GM18502 (cell line): ENCODE data around the gene FLG2.
"Not testable (repeated sequence)": the region's sequence is repeated elsewhere in the genome, so short reads cannot be mapped to it uniquely, and the experiment has no call there.

ENCODE experiments used
- ATAC-seq: cut with Tn5 transposase; IDR thresholded peaks from one replicate; pipeline ENCODE4 v1.9.1; 2021; ENCODE audit warnings: mild to moderate bottlenecking; ENCODE audit not compliant: unreplicated experiment, poor library complexity

FLG2 gene

DNA sequence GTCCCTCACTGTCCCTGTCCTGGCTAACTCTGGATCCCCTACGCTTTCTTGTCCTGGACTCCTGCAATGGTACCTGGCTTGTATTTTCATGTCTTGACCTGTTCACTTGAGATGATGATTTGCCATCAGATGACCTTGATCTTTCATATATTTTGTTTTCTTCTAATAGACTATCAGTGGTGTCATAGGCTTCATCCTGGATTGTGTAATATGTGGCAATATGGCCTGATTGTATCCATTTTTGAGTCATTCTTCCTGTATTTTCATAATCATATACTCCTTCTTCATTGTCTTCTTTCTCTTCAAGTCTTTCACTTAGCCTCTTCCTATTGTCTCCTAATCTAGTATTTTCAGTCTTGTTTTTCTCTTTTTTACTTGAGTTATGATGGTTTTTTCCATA, 45.8 kb downstream of the FLG2 start:
- ATAC-seq = no peak

DNA sequence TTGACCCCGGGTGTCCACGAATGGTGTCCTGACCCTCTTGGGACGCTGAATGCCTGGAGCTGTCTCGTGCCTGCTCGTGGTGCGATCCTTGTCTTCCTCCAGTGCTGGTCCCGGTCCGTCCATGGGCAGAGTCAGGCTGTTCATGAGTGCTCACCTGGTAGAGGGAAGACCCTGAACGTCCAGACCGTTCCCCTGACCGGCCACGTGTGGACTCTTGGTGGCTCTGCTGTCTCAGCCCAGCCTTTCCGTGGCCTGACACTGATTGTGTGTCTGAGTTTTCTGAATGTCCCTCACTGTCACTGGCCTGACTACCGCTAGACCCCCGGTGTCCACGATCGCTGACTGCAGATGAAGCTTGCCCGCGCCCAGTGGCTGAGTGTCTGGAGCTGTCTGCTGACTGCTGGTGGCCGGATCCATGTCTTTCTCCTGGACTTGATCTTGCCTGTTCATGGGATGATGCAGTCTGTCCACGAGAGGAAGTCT, 46.4 kb downstream of the FLG2 start:
- ATAC-seq = no peak

DNA sequence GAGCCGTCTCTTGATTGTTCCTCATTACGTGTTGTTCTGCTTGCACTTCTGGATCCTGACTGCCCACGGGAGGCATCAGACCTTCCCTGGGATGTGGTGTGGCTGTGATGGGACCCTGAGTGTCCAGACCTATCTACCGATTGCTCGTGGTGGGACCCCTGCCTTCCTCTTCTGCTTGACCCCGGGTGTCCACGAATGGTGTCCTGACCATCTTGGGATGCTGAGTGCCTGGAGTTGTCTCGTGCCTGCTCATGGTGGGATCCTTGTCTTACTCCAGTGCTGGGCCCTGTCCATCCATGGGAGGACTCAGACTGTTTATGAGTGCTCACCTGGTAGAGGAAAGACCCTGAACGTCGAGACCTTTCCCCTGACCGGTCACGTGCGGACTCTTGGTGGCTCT, 47.6 kb downstream of the FLG2 start:
- not testable (repeated sequence) for ATAC-seq

DNA sequence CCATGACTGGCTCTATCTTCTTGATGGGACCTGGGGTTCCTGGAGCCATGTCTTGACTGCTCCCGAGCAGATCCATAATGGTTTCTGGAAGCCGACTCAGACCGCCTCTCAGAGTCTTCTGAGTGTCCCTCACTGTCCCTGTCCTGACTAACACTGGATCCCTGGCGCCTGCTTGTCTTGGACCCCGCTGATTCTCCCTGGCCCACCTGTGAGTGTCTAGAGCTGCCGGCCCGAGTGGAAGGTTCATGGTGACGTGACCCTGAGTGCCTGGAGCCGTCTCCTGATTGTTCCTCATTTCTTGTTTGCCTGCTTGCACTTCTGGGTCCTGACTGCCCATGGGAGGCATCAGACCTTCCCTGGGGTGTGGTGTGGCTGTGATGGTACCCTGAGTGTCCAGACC, 49.9 kb downstream of the FLG2 start:
- no peak for ATAC-seq

DNA sequence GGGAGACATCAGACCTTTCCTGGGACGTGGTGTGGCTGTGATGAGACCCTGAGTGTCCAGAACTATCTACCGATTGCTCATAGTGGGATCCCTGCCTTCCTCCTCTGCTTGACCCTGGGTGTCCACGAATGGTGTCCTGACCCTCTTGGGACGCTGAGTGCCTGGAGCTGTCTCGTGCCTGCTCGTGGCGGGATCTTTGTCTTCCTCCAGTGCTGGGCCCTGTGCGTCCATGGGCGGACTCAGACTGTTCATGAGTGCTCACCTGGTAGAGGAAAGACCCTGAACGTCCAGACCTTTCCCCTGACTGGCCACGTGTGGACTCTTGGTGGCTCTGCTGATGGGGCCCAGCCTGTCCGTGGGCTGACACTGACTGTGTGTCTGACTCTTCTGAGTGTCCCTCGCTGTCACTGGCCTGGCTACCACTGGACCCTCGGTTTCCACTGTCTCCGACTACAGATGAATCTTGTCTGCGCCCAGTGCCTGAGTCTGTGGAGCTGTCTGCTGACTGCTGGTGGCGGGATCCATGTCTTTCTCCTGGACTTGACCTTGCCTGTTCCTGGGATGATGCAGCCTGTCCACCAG, 50.4 kb downstream of the FLG2 start:
- not testable (repeated sequence) for ATAC-seq

DNA sequence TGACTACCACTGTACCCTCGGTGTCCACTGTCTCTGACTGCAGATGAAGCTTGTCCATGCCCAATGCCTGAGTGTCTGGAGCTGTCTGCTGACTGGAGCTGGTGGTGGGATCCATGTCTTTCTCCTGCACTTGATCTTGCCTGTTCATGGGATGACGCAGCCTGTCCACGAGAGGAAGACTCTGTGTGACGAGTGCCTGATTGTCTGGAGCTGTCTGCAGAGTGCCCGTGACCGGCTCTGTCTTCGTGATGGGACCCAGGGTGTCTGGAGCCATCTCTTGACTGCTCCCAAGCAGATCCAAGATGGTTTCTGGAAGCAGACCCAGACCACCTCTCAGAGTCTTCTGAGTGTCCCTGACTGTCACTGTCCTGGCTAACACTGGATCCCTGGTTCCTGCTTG, 51.0 kb downstream of the FLG2 start:
- not testable (repeated sequence) for ATAC-seq

DNA sequence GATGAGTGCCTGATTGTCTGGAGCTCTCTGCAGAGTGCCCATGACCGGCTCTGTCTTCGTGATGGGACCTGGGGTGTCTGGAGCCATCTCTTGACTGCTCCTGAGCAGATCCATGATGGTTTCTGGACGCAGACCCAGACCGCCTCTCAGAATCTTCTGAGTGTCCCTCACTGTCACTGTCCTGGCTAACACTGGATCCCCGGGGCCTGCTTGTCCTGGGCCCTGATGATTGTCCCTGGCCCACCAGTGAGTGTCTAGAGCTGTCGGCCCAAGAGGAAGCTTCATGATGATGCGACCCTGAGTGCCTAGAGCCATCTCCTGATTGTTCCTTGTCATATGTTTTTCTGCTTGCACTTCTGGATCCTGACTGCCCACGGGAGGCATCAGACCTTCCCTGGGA, 51.8 kb downstream of the FLG2 start:
- ATAC-seq = not testable (repeated sequence)

DNA sequence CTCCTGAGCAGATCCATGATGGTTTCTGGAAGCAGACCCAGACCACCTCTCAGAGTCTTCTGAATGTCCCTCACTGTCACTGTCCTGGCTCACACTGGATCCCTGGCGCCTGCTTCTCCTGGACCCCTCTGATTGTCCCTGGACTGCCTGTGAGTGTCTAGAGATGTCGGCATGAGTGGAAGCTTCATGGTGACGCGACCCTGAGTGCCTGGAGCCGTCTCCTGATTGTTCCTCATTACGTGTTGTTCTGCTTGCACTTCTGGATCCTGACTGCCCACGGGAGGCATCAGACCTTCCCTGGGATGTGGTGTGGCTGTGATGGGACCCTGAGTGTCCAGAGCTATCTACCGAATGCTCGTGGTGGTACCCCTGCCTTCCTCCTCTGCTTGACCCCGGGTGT, 53.7 kb downstream of the FLG2 start:
- not testable (repeated sequence) for ATAC-seq

DNA sequence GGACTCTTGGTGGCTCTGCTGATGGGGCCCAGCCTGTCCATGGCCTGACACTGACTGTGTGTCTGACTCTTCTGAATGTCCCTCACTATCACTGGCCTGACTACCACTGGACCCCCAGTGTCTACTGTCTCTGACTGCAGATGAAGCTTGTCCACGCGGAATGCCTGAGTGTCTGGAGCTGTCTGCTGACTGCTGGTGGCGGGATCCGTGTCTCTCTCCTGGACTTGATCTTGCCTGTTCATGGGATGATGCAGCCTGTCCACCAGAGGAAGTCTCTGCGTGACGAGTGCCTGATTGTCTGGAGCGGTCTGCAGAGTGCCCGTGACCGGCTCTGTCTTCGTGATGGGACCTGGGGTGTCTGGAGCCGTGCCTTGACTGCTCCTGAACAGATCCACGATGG, 55.0 kb downstream of the FLG2 start:
- not testable (repeated sequence) for ATAC-seq

DNA sequence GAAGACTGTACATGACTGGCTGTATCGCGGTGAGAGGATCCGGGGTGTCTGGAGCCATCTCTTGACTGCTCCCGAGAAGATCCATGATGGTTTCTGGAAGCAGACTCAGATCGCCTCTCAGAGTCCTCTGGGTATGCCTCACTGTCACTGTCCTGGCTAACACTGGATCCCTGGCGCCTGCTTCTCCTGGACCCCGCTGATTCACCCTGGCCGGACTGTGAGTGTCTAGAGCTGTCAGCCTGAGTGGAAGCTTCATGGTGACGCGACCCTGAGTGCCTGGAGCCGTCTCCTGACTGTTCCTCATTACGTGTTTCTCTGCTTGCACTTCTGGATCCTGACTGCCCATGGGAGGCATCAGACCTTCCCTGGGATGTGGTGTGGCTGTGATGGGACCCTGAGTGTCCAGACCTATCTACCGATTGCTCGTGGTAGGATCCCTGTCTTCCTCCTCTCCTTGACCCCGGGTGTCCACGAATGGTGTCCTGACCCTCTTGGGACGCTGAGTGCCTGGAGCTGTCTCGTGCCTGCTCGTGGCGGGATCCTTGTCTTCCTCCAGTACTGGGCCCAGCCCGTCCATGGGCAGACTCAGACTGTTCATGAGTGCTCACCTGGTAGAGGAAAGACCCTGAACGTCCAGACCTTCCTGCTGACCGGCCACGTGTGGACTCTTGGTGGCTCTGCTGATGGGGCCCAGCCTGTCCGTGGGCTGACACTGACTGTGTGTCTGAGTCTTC, 56.5 kb downstream of the FLG2 start:
- not testable (repeated sequence) for ATAC-seq
